HG02678 (cell line): Measurements from ENCODE around the gene IPO8.

ENCODE experiments used
- ATAC-seq: cut with Tn5 transposase; IDR thresholded peaks from one replicate; pipeline ENCODE4 v1.9.1; 2021; ENCODE audit warnings: mild to moderate bottlenecking, moderate library complexity; ENCODE audit not compliant: unreplicated experiment

Gene IPO8

GRCh38 chr12:30695199-30696102, at the start of gene IPO8:
IPO8 (minus strand) TSS chr12:30695869; CDS start chr12:30695647, 222 bp downstream.
- ATAC-seq = peak; percentile 83

- ATAC-seq = no peak
These were observed 48.7 kb upstream of the IPO8 start for GRCh38 chr12:30744321-30744720.

GRCh38 chr12:30740274-30740673, 44.6 kb upstream of the IPO8 start:
- ATAC-seq = no peak

GRCh38 chr12:30739020-30739419, 43.4 kb upstream of the IPO8 start:
- no peak for ATAC-seq

- no peak for ATAC-seq
These were observed 37.4 kb upstream of the IPO8 start for GRCh38 chr12:30732954-30733637.

- ATAC-seq = no peak
These were observed 34.3 kb upstream of the IPO8 start for GRCh38 chr12:30730011-30730410.

- ATAC-seq = no peak
These were observed 33.9 kb upstream of the IPO8 start for GRCh38 chr12:30729547-30729946.

- no peak for ATAC-seq
These were observed 31.0 kb upstream of the IPO8 start for GRCh38 chr12:30726647-30727046.

- no peak for ATAC-seq
These were observed 30.1 kb upstream of the IPO8 start for GRCh38 chr12:30725739-30726138.

- no peak for ATAC-seq
These were observed 23.4 kb upstream of the IPO8 start for GRCh38 chr12:30719060-30719459.

GRCh38 chr12:30707613-30708342, 12.1 kb upstream of the IPO8 start:
- ATAC-seq = no peak

GRCh38 chr12:30706476-30706875, 10.8 kb upstream of the IPO8 start:
- no peak for ATAC-seq

GRCh38 chr12:30701056-30701455, 5.4 kb upstream of the IPO8 start:
- no peak for ATAC-seq

- no peak for ATAC-seq
These were observed 4.7 kb upstream of the IPO8 start for GRCh38 chr12:30700216-30700900.

GRCh38 chr12:30698346-30698745, 2.7 kb upstream of the IPO8 start:
- no peak for ATAC-seq

GRCh38 chr12:30696943-30697342, 1.3 kb upstream of the IPO8 start:
- no peak for ATAC-seq

GRCh38 chr12:30696486-30696885, 817 bp upstream of the IPO8 start:
- no peak for ATAC-seq

GRCh38 chr12:30696103-30696408, 387 bp upstream of the IPO8 start:
- ATAC-seq = peak; percentile 29

GRCh38 chr12:30694412-30695198, 1.1 kb downstream of the IPO8 start:
- ATAC-seq = peak; percentile 39

GRCh38 chr12:30692470-30692869, 3.2 kb downstream of the IPO8 start:
- no peak for ATAC-seq
